Uterus (tissue), 4 donors: ENCODE measurements around the gene ZFR. TPM values are rescaled to one million over a fixed set of nuclear protein-coding genes. Genes with fewer than 3 reads are reported as not detected.
"Not testable (repeated sequence)": the region's sequence is repeated elsewhere in the genome, so short reads cannot be mapped to it uniquely, and the experiment has no call there.

Experiments used
- DNase-seq, 2 donors: peaks; one replicate each; pipeline ENCODE4 v3.0.0-alpha.2; 2019 to 2020
- H3K27ac ChIP-seq, 2 donors: fragments of 200-600 bp; sonication (generic); 1 replicate in 1 of 2; 2 replicates in 1 of 2; pipeline ENCODE4 v1.5.1; 2016 to 2018
- H3K27me3 ChIP-seq, 2 donors: fragments of 200-600 bp; sonication (generic); one replicate each; pipeline ENCODE4 v1.5.1; 2018 to 2019; ENCODE audit warnings: control low read depth in 1 of 2
- H3K36me3 ChIP-seq, 2 donors: fragments of 200-600 bp; sonication (generic); one replicate each; pipeline ENCODE4 v1.5.1; 2019; ENCODE audit warnings: control low read depth in 1 of 2
- H3K4me1 ChIP-seq, 2 donors: fragments of 200-600 bp; sonication (generic); one replicate each; pipeline ENCODE4 v1.5.1; 2018 to 2019; ENCODE audit warnings: control low read depth in 1 of 2
- H3K4me3 ChIP-seq, 2 donors: fragments of 200-600 bp; sonication (generic); 1 replicate in 1 of 2; 2 replicates in 1 of 2; pipeline ENCODE4 v1.5.1; 2018 to 2019; ENCODE audit warnings: mild to moderate bottlenecking in 1 of 2
- H3K9me3 ChIP-seq, 2 donors: fragments of 200-600 bp; sonication (generic); one replicate each; pipeline ENCODE4 v1.5.1; 2019; ENCODE audit warnings: control low read depth in 1 of 2
- POLR2A ChIP-seq, 2 donors: fragments of 450-650 bp; IDR thresholded peaks; one replicate each; pipeline ENCODE4 v1.6.1; 2016; ENCODE audit warnings: antibody characterized with exemption in 2 of 2, mild to moderate bottlenecking in 1 of 2, moderate library complexity in 1 of 2
- intact Hi-C: fragments of 100-400 bp; cut with DNase I; formaldehyde crosslinking; loops from one replicate; pipeline ENCODE4 v1.15.1; 2023; ENCODE audit warnings: low total_unique reads
- total RNA-seq, 4 donors: library from RNA; depleted of rRNA in 3 of 4; stranded (reverse); fragments of >200 nt in 3 of 4; gene quantifications; one replicate each; pipeline versions ENCODE4 v1.1.0 to v1.2.4, GENCODE V29; 2014 to 2023
- TF ChIP-seq, protein P1 (sequence below), 4 experiments: fragments of 200-600 bp in 2 of 4; fragments of 450-650 bp in 2 of 4; sonication (generic) in 2 of 4; IDR thresholded peaks; one replicate each; pipeline ENCODE4 v1.5.1; 2016 to 2019; ENCODE audit warnings: antibody characterized with exemption in 4 of 4, mild to moderate bottlenecking in 2 of 4, moderate library complexity in 1 of 4
- donor health status: DM: yes; HTN: yes; CAD: no.

ZFR gene
- total RNA-seq, 4 donors from 2014 or later: 54.1 to 108 (median 72.5) TPM

DNA sequence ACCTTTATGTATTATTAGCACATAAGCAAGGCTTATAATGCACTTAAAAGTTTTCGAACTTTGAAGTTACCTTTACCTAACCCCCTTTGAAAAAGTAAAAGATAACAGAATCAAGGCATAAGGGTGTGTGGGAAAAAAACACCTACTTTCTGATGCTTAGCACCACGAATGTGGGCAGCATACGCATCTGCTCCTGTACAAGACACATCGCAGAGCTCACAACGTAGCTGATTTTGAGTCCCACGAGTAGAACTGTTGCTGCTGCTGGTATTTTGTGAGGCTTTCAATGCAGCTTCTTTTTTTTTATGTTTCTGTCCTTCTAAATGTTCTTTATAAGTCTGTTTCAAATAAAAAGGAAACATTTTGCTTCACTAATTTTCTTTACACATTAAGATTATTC lies 40.8 kb downstream of the ZFR start:
- H3K27me3 ChIP-seq: no peaks in the 10 kb centered on the region
- no peaks in the 10 kb centered on the region for H3K36me3 ChIP-seq
- intact Hi-C loops: no loop called here
- H3K27ac ChIP-seq: no peak overlapping the region
- DNase-seq: no peak
- TF ChIP-seq, protein P1, sequence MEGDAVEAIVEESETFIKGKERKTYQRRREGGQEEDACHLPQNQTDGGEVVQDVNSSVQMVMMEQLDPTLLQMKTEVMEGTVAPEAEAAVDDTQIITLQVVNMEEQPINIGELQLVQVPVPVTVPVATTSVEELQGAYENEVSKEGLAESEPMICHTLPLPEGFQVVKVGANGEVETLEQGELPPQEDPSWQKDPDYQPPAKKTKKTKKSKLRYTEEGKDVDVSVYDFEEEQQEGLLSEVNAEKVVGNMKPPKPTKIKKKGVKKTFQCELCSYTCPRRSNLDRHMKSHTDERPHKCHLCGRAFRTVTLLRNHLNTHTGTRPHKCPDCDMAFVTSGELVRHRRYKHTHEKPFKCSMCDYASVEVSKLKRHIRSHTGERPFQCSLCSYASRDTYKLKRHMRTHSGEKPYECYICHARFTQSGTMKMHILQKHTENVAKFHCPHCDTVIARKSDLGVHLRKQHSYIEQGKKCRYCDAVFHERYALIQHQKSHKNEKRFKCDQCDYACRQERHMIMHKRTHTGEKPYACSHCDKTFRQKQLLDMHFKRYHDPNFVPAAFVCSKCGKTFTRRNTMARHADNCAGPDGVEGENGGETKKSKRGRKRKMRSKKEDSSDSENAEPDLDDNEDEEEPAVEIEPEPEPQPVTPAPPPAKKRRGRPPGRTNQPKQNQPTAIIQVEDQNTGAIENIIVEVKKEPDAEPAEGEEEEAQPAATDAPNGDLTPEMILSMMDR (IDR thresholded peaks at IDR 0.05): no peak
- no peak for TF ChIP-seq POLR2A (IDR thresholded peaks at IDR 0.05)
- H3K4me1 ChIP-seq: no peaks in the 10 kb centered on the region
- no peak overlapping the region for H3K4me3 ChIP-seq
- H3K9me3 ChIP-seq: no peaks in the 10 kb centered on the region

- Histone ChIP-seq H3K36me3 (no peaks in the 10 kb centered on the region), H3K9me3 (no peaks in the 10 kb centered on the region), H3K4me1 (no peaks in the 10 kb centered on the region), H3K27ac (no peak overlapping the region), H3K4me3 (no peak overlapping the region), H3K27me3 (no peaks in the 10 kb centered on the region)
- DNase-seq: no peak
- intact Hi-C loops: no loop called here
- TF ChIP-seq, protein P1 (IDR thresholded peaks at IDR 0.05): no peak
- no peak for TF ChIP-seq POLR2A (IDR thresholded peaks at IDR 0.05)
These were observed 44.1 kb downstream of the ZFR start for GRCh38 chr5:32400401-32400800.

DNA sequence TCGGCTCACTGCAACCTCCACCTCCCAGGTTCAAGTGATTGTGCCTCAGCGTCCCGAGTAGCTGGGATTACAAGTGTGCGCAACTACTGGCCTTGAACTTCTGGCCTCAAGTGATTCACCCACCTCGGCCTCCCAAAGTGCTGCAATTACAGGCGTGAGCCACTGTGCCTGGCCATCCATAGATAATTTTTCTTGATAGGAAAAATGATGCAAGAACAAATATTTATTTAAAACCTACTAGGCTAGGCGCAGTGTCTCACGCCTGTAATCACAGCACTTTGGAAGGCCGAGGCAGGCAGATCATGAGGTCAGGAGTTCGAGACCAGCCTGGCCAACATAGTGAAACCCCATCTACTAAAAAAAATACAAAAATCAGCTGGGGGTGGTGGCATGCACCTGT lies 45.8 kb downstream of the ZFR start:
- H3K4me1 ChIP-seq, H3K27ac ChIP-seq, DNase-seq, H3K4me3 ChIP-seq, intact Hi-C loops, H3K36me3 ChIP-seq, H3K9me3 ChIP-seq, H3K27me3 ChIP-seq: not testable (repeated sequence)

DNA sequence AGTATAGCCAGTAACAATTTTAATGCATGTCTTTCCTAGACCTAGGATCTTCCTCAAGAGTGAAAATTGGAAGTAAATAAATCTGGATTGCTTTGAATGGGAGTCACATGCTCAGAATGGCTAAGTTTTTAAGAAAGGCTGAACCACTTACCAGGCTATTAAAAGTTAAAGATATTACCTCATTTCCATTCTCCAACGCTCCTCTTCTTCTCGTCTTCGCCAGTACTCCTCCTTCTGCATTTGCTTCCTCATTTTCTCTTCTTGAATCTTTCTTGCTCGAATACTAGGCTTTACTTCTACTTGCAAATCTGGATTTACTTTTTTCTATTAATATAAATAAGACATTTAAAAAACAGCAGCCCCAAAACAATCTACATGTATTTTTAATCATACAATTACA lies 49.6 kb downstream of the ZFR start:
- no peaks in the 10 kb centered on the region for H3K36me3 ChIP-seq
- intact Hi-C loops: no loop called here
- no peaks in the 10 kb centered on the region for H3K4me1 ChIP-seq
- H3K4me3 ChIP-seq: no peak overlapping the region
- H3K27ac ChIP-seq: no peak overlapping the region
- no peak for TF ChIP-seq POLR2A (IDR thresholded peaks at IDR 0.05)
- TF ChIP-seq, protein P1 (IDR thresholded peaks at IDR 0.05): no peak
- no peak for DNase-seq
- no peaks in the 10 kb centered on the region for H3K27me3 ChIP-seq
- H3K9me3 ChIP-seq: no peaks in the 10 kb centered on the region

- Histone ChIP-seq H3K4me3 (no peak overlapping the region), H3K4me1 (peaks cover 0 to 3% of the 10 kb centered on the region in 2 donors), H3K27me3 (no peaks in the 10 kb centered on the region), H3K9me3 (no peaks in the 10 kb centered on the region), H3K36me3 (no peaks in the 10 kb centered on the region), H3K27ac (peak overlapping the region in 1 of 2 donors; percentile 74)
- intact Hi-C loops: no loop called here
- no peak for DNase-seq
- no peak for TF ChIP-seq POLR2A (IDR thresholded peaks at IDR 0.05)
- TF ChIP-seq, protein P1 (IDR thresholded peaks at IDR 0.05): no peak
These were observed 52.5 kb downstream of the ZFR start for GRCh38 chr5:32392039-32392438.
